ENCODE data around the gene MYO1E.

Gene MYO1E

GRCh38 chr15:59199626-59200465, 172.8 kb downstream of the MYO1E start:
- TF ChIP-seq GLIS3 (CRISPR knock-in tag; IDR thresholded peaks at IDR 0.05) (no peak), CSDC2 (CRISPR knock-in tag; IDR thresholded peaks at IDR 0.05) (no peak), ISL1 (CRISPR knock-in tag; IDR thresholded peaks at IDR 0.05) (no peak), ESRRG (CRISPR knock-in tag; IDR thresholded peaks at IDR 0.05) (no peak), ZNF8 (CRISPR knock-in tag; IDR thresholded peaks at IDR 0.05) (no peak), CREB5 (CRISPR knock-in tag; IDR thresholded peaks at IDR 0.05; ENCODE audit: low read depth) (no peak), RARB (CRISPR knock-in tag; IDR thresholded peaks at IDR 0.05) (no peak), POU6F1 (CRISPR knock-in tag; IDR thresholded peaks at IDR 0.05; ENCODE audit: borderline replicate concordance, low read depth) (no peak), SNAI2 (CRISPR knock-in tag; IDR thresholded peaks at IDR 0.05) (no peak), CSRNP3 (CRISPR knock-in tag; IDR thresholded peaks at IDR 0.05) (no peak), OSR1 (CRISPR knock-in tag; IDR thresholded peaks at IDR 0.05) (no peak)

GRCh38 chr15:59197454-59197853, 175.2 kb downstream of the MYO1E start:
- TF ChIP-seq GLIS3 (CRISPR knock-in tag; IDR thresholded peaks at IDR 0.05) (no peak), TCF4 (CRISPR knock-in tag; IDR thresholded peaks at IDR 0.05; ENCODE audit: borderline replicate concordance) (no peak), ESRRG (CRISPR knock-in tag; IDR thresholded peaks at IDR 0.05) (no peak), ZNF8 (CRISPR knock-in tag; IDR thresholded peaks at IDR 0.05) (no peak), ISL1 (CRISPR knock-in tag; IDR thresholded peaks at IDR 0.05) (no peak), POU6F1 (CRISPR knock-in tag; IDR thresholded peaks at IDR 0.05; ENCODE audit: borderline replicate concordance, low read depth) (no peak)
- ATAC-seq, result no peak

More at GRCh38 chr15:59199626-59200465, 172.8 kb downstream of the MYO1E start:
- peak; percentile 87 for ATAC-seq

GRCh38 chr15:59196416-59196815, 176.3 kb downstream of the MYO1E start:
- ATAC-seq, result no peak
- no peak for TF ChIP-seq TCF4 (CRISPR knock-in tag; IDR thresholded peaks at IDR 0.05; ENCODE audit: borderline replicate concordance)
- TF ChIP-seq CSRNP3 (CRISPR knock-in tag; IDR thresholded peaks at IDR 0.05), result no peak
- TF ChIP-seq PATZ1 (CRISPR knock-in tag; IDR thresholded peaks at IDR 0.05; ENCODE audit: borderline replicate concordance), result no peak
- TF ChIP-seq GLIS3 (CRISPR knock-in tag; IDR thresholded peaks at IDR 0.05), result no peak
- TF ChIP-seq SNAI2 (CRISPR knock-in tag; IDR thresholded peaks at IDR 0.05), result no peak
- TF ChIP-seq ISL1 (CRISPR knock-in tag; IDR thresholded peaks at IDR 0.05), result no peak
- no peak for TF ChIP-seq TSHZ2 (CRISPR knock-in tag; IDR thresholded peaks at IDR 0.05)
- TF ChIP-seq PPARA (CRISPR knock-in tag; IDR thresholded peaks at IDR 0.05; ENCODE audit: borderline replicate concordance), result no peak
